ENCODE results near the gene MCFD2.
A peak's percentile ranks its signal among the peaks of the same experiment; 100 is the strongest.
"Not testable (repeated sequence)": the region's sequence is repeated elsewhere in the genome, so short reads cannot be mapped to it uniquely, and the experiment has no call there.

MCFD2 gene

GRCh38 chr2:46937471-46937901 lies 21.9 kb upstream of the MCFD2 start:
- DNase-seq (ENCODE audit: low spot score), result no peak

DNA sequence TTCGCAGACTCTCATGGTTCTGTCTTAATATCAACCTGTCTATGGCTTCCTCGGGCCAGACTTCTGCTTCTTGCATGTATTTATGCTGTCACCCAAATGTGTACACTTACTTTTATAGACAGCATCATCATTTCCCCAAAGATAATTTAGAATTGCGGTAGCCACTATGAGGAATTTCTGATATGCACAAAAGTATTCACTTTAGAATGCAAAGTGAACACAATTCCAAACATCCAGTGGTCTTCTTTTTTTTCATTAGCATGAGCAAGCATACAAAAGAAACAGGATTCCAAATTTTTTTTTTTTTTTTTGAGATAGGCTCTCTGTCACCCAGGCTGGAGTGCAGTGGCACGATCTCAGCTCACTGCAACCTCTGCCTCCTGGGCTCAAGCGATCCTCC lies 21.0 kb upstream of the MCFD2 start:
- no peak for DNase-seq (ENCODE audit: low spot score)

DNA sequence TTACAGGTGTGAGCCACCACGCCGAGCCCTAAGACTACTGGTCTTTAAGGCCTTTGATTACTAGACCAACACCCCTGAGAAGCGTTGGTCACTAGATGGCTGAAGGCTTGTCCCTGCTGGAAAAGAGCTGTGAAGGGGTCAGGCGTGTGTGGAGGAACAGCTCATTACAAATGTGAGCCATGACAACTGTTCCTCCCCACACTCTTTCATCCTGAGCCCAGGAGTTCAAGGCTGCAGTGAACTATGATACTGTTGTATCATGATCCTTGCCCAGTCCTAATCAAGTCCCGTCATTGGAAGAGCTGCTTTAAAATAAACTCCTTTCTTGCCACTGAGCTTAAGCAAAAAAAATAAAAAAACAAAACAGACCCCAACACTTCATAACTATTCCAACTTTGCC lies 19.5 kb upstream of the MCFD2 start:
- no peak for DNase-seq (ENCODE audit: low spot score)

- no peak for DNase-seq (ENCODE audit: low spot score)
These were observed 14.0 kb upstream of the MCFD2 start for GRCh38 chr2:46929612-46930011.

- DNase-seq (ENCODE audit: low spot score), result no peak
These were observed 11.3 kb upstream of the MCFD2 start for GRCh38 chr2:46926863-46927262.

DNA sequence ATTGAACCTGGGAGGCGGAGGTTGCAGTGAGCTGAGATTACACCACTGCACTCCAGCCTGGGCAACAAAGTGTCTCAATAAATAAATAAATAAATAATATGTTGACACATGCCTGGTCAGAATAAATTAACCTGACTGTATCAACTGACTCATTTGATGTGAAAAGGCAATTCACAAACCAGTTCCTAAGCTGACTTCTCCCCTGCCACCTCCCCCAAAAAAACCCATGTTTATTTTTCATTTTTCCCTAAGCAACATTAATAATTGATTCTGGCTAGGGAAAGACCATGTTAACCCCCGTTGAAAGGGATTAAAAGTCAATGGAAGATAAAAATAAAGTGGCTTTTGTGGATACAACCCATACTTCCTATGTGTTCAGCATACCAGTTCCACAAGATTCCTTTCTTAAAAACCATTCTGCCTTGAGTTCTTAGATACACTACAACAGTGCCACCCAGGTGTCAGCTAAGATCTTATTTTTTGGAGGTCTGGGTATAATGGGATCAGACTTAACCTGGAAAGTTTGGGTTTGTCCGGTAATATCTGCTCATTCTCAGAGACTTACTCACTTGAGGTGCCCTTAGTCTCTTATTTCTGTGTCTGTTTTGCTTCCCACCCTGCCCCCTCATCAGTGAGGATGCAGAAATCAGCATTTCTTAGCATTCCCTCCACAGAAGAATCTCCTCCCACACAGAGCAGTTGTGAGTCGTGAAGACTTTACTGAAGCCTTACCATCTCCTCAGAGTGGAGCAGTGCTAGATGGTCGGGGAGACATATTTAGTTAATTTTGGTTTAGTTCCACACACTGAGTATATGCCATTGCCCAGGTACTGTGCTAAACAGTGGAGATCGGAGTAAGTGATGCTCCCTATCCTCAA lies 10.1 kb upstream of the MCFD2 start:
- no peak for DNase-seq (ENCODE audit: low spot score)

- DNase-seq (ENCODE audit: low spot score), result no peak
These were observed 9.0 kb upstream of the MCFD2 start for GRCh38 chr2:46924608-46925007.

DNA sequence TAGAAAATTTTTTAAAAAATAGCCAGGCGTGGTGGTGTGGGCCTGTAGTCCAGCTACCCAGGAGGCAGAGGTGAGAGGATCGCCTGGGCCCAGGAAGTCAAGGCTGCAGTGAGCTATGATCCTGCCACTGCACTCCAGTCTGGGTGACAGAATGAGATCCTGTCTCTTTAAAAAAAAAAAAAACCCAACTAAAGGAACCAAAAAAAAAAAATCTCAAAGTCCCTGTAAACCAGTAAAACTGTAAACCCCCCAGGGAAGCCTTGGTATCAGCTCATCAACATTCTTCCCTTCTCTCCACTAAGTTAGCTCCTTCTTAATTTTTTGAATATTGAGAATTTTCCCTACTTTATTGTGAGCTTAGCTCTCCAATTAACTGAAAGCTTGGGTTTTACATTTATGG lies 8.4 kb upstream of the MCFD2 start:
- no peak for DNase-seq (ENCODE audit: low spot score)

DNA sequence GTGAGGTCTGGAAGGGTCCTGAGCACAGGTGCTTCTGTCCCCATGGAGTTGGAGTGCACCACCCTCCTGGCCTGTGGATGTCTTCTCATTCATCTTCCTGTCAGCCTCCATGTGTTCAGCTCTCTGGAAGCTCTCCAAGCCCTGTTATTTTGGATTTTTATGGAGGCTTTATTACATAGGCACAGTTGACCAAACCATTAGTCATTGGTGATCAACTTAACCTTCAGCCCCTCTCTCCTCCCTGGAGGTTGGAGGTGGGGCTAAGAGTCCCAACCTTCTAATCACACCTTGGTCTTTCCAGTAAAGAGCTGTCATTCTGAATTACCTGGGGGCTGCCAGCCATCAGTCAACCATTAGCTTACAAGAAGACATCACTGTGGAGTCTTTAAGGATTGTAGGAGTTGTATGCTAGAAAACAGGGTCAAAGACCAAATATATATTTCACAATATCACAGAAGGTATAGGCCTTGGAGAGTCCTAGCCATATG lies 7.5 kb upstream of the MCFD2 start:
- DNase-seq (ENCODE audit: low spot score), result no peak

DNA sequence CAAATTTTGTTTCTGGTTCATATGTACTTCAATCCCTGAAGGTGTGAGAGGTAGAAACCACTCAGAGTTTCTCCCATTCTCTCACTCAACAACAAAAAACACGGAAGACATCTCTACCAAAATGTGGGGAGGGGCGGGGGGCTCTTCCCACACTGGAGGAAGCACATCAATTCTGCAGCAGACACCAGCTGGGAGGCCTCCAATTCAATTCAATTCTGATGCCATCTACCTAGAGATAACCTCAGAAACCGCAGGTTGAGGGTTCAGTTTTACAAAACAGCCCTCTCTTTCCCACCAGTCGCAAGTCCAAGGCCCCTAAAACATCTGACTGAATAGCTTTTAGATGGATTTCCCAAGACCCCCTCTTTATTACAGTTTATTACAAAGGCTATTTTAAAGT lies 7.0 kb upstream of the MCFD2 start:
- DNase-seq (ENCODE audit: low spot score), result no peak

- no peak for DNase-seq (ENCODE audit: low spot score)
These were observed 6.3 kb upstream of the MCFD2 start for GRCh38 chr2:46921676-46922448.

DNA sequence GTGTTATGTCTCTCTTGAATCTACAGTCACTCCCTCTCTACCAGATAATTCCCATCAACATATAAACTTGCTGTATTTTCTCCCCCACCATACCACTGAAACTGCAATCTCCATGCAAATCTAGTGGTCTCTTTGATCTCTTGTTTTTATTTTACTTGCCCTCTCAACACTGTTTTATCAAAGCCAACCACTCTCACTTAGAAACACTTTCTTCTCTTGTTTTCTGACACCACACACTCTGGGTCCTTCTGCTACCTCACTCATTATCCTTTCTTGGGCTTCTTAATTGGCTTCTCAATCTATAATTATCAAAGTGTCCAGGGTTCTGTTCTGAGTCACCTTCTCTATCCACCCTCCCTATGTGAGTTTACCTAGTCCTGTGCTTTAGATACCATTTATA lies 2.0 kb upstream of the MCFD2 start:
- DNase-seq (ENCODE audit: low spot score), result no peak

GRCh38 chr2:46915811-46916630 lies 415 bp upstream of the MCFD2 start:
- DNase-seq (ENCODE audit: low spot score), result peak; percentile 93

- no peak for DNase-seq (ENCODE audit: low spot score)
These were observed 902 bp downstream of the MCFD2 start for GRCh38 chr2:46914578-46915230.

GRCh38 chr2:46913471-46914381 lies 1.9 kb downstream of the MCFD2 start:
- no peak for DNase-seq (ENCODE audit: low spot score)

- DNase-seq (ENCODE audit: low spot score), result no peak
These were observed 5.7 kb downstream of the MCFD2 start for GRCh38 chr2:46909771-46910419.

- DNase-seq (ENCODE audit: low spot score), result no peak
These were observed 6.5 kb downstream of the MCFD2 start for GRCh38 chr2:46909150-46909549.

DNA sequence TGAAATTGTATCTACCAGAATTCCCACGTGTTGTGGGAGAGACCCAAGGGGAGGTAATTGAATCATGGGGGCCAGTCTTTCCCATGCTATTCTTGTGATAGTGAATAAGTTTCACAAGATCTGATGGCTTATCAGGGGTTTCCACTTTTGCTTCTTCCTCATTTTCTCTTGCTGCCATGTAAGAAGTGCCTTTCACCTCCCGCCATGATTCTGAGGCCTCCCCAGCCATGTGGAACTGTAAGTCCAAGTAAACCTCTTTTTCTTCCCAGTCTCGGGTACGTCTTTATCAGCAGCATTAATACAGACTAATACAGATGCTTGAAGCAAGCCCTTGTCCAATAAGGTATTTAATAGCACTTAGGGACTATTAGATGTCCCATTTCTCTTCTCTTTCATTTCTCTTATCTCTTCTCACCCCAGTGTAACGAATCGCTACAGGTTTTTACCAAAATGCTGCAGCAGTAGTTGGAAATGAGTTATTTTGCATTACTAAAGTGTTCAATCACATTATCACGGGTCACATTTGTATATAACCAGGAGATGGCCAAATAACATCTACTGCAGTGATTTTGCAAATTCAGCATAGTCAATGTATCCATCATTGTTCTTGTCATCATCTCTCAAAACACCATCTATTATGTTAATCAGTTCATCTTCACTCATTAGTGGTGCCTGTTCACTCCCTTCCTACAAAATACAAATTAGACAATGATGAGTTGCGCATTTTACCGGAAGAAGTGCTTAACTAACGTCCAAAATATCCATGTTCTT lies 10.5 kb downstream of the MCFD2 start:
- not testable (repeated sequence) for DNase-seq (ENCODE audit: low spot score)

DNA sequence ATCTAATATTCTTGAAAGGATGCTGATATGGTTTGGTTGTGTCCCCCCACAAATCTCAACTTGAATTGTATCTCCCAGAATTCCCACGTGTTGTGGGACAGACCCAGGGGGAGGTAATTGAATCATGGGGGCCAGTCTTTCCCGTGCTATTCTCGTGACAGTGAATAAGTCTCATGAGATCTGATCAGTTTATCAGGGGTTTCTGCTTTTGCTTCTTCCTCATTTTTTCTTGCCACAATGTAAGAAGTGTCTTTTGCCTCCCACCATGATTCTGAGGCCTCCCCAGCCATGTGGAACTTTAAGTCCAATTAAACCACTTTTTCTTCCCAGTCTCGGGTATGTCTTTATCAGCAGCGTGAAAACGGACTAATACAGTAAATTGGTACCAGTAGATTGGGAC lies 12.6 kb downstream of the MCFD2 start:
- DNase-seq (ENCODE audit: low spot score), result not testable (repeated sequence)

Measured in left forelimb (tissue), 1 donor.